H4 (cell line): Measurements from ENCODE around the gene JAZF1. TPM values are rescaled to one million over a fixed set of nuclear protein-coding genes. Genes with fewer than 3 reads are reported as not detected.

Experiments used
- DNase-seq: peaks from one replicate; pipeline ENCODE4 v3.0.0-alpha.2; 2015; ENCODE audit warnings: low spot score
- total RNA-seq: library from RNA; depleted of rRNA; stranded (reverse); fragments of >200 nt; shearing (Covaris generic); gene quantifications from 2 replicates; pipeline ENCODE4 v1.2.3, GENCODE V29; 2014

Gene JAZF1
- total RNA-seq, 1 experiment from 2014 or later: 20.6 TPM

DNA sequence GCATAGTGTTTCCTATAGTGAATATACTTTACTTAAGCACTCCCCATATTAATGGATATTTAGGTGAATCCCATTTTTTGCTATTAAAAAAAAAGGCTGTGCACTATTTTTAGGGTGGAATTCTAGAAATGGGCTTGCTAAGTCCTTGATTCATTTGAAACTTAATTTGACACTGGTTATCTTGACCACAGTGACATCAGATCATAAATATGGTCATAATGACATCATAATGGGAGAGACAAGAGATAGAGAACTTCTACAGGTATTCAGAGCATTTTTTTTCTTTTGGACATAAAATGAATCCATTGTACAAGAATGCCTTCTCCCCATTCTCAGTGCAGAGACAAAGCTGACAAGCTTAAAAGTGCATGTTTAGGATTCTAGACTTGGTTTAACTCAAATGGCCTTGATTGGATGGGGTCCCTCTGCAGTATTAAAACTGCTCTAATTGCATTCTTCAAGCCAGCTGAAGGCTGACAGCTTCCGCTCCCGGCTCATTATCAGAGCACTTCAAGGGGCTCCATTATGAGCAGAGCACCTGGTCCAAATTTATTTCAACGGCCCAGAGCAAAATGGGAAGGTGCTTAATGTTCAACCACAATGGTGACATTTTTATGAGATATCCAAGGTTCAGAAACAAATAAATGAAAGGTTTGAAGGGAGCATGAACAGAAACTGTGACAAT is 104.8 kb downstream of the JAZF1 start:
- no peak for DNase-seq

DNA sequence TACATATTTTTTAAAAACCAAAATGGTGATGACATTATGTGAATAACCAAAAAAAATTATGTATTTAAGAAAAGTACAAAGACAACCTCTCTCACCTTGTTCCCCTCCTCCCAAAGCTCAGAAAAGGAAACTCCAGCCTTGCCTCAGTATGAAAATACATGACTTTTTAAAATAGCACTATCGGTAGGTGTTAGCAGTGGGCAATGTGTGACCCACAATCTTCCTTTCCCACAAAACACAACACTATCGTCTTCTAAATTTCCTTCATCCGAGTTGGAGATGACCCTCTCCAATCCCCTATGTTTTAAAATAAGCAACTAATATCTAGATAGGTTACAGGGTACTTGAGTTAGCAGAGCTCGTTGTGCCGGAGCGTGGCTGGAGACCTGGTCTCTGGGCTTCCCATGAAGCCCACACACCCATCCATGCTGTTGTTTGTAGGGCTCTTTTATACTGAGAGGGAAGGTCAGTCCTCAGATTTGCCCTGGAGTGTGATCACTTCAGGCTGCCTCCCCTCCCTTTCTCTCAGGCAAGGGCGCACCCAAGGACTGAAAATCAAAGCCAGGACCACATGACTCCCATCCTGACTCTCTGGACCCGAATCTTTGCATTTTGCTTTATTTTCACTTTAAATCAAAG is 107.6 kb downstream of the JAZF1 start:
- DNase-seq: no peak

DNA sequence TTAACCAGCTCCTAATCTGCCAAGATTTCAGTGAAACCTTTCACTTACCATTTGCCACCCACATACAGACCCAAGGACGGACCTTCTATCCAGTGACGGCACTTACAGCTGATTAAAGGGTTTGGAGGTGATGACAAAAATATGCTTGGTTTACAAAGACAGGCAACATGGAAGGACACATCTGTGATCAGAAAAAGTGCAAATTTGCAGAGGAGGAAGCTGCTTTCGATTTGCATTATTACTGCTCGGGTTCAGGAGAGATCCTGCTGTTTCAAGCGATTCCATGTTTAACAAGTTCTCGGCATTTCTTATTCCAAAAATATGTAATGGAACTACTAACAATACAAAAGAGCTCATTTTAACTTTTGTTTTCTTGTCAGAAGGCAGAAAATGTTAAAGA is 109.0 kb downstream of the JAZF1 start:
- no peak for DNase-seq

DNA sequence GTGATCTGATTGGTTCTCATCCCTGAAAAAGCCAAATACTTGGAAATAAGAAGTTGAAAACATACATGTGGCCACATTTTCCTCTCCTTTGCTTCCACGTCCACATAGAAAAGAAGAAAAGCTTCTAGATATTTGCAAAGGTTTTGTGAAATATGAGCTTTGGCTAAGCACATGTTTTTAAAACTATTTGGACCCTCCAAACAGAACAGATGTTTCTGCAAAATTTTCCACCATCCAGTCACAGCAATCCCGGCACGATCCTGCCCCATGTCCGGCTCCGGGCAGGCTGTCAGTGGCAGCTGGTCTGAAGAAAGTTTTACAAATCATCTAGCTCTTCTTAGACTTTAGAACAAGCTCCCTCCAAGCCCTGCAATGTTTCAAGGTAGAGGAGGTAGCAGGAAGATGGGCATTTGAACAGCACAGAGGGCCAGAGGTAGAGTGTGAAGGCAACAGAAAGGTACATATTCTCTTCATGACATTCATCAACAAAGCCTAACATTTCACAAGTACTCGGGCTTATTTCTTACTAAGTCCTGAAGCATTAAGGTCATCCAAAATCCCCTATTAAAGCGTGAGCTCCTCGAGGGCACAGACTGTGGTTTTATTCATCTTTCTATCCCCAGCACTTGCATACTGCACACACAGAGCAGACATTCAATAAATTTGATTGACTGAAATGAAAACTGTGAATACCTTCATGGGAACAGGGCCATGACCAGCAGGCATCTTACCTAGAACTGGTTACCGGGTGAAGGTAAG is 110.1 kb downstream of the JAZF1 start:
- no peak for DNase-seq

DNA sequence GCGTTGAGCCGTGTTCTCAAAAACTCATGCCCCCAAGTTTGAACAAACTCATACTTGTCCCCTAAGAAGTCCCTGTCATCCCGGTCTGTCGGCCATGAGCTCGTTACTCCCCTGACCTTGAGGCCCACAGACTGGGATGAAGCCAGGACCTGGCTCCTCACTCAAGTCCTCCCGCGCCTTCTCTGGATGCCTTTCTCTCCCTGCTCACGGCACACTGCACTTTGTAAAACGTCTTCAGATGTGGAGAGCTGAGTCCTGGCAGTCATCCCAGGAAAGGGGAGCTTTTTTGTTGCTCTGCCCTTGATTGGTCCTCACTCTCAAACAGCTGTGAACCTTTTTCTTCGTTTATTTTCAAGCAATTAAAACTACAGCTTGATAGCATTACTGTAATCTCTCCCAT is 110.8 kb downstream of the JAZF1 start:
- DNase-seq: no peak

DNA sequence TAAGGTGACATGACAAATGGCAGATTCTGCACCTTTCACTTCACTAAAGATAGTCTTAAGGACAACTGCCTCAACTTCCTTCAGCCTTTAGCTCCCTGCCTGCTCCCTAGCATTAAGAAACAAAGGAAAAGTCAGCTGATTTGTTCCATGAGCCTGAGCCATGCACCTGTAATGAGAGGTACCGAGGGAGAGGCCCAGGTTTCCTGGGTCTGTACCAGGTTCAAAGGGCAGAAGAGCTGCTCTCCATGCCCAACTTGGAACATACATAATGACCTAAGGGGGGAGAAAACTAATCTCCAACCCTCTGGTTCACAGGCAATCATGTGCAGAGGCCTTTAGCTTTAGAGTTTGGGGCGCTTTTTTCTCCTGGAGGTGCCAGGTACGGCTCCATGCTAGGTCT is 111.2 kb downstream of the JAZF1 start:
- no peak for DNase-seq

DNA sequence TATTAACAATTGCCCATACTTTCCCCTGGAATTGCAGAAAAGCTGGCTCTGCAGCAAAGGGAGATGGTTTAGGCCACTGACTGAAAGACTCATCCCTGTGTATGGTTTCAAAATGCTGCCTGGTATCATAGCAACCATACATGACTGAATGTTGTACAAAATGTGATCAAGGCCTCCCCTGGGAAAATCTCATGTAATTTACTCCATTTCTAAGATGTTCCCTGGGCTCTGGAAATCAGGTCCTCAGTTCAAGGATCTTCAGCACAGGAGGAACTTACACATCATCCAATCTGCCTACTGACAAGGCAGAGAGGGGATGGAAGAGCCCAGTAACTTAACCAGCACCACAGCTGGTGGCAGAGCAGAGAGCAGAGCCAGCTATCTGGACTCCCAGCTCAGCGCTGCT is 111.8 kb downstream of the JAZF1 start:
- DNase-seq: no peak

DNA sequence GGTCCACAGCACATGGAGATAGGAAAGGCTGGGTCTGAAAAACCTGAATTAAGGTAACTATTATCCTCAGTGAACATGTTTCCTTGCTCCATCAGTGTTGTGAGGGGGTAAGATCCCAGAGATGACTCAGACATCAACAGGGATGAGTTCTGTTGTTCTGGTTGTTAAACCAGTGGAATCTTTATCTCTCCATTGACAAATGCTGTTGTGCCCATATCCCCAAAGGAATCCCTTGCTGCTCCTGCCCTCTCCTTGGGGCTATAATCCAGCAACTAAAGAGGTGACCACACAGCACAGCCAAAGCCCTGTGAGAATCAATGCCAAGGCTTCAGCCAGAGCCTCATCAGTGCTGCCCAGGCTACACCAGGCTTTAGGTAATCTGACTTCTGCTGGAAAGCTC is 113.4 kb downstream of the JAZF1 start:
- no peak for DNase-seq

DNA sequence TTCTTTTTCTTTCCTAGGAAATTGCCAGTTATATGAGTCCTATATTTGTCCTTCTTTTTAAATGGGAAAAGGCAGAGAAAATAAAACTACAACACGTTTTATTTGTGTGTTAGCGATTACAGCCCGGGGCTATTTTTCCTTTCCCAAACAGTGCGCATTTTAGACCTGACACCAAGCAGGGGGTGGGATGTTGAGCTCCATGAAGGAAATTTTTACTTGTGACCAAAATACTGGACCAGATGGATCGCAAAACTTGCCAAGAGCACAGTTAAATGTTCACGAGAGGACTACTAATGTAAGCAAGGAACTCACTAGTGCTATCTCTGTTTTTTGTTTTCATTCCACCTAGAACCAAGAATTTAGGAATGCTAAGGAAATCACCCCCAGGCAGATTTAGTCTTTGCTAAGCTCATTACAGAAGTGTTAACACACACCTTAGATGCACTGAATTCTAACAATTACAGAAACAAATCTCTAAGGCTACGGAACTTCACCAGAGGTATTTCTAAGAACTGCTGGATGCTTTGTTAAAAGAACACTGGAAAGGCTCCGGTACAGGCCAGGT is 114.8 kb downstream of the JAZF1 start:
- DNase-seq: no peak

DNA sequence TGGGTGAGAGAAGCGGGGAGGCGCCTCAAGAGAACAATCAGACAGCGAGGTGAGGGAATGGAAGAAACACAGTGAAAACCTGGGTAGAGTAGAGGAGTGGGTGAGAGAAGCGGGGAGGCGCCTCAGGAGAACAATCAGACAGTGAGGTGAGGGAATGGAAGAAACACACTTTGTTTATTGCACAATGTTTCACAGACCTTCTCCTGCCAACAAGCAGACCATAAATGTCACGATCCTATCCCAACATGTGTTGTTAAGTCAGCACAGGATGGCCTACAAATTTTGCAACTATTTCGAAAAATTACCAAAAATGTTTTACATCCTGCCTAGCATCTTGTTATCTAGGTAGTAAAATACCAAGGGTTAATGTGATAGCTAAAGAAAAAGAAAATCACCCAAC is 115.3 kb downstream of the JAZF1 start:
- DNase-seq: peak; percentile 43

DNA sequence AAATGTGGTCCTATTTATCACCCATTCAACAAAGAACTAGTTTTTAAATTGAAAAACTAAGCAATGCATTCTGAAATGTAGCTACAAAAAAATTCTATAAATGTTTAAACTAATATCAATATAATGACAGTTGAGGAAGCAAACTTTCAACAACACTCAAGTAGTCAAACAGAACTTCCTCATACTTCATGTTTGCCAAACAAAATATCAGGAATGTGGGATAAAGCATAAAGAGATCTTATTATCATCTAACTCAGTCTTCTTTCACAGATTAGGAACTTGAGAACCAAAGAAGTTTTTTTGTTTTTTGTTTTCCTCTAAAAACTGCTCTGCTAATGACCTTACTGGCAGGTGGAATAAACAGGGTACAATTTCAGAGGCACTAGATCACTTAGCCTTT is 116.2 kb downstream of the JAZF1 start:
- DNase-seq: no peak

DNA sequence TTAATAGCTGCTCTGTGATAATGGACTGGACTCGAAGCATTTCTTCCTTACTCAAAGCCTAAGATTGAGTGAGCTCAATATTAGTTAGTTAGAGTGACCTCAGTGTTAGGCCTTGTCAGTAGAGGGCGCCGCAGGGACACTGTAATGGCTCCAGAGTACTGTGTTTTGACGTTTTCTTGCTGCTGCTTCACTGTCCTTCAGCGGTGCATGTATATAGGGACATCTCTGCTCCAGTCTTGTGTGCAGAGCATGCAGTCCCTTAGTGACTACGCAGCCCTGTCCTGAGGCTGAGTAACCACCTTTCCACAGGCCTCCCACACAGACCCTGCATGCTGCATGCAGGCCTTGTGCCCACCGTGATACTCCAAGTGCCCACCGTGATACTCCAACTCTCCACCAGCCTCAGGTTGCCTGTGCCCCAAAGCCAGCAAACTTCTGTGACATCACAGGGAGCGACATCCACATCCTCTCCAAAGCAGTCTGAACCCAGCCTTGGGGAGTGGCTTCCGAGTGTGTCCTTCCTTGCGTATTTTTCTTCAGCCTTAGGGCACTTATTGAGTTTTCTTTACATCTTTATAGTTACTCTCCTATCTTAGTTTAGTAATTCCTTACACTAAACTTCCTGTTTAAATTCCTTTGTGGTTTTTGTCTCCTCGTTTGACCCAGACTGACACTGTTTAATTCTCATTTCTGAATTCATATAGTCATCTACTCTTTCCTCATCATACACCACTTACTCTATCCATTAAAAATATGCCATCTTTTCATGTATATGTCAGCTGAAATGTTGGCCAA is 118.2 kb downstream of the JAZF1 start:
- peak; percentile 88 for DNase-seq

DNA sequence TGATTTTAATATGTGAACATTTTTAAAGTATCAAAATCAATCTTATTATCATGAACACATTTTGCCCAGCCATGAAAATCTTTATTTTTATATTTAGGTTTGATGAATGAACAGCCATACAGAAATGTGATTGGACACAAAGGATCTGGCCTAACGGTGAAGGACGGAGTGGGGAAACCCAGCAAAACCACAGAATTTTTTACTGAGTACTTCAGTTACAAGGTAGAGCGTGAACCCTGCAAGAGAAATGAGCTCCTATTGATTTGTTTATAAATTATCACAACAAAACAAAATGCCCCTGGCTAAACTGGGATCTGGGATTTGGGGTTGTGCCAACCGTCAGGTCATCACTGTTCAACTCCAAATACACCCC is 118.8 kb downstream of the JAZF1 start:
- no peak for DNase-seq

DNA sequence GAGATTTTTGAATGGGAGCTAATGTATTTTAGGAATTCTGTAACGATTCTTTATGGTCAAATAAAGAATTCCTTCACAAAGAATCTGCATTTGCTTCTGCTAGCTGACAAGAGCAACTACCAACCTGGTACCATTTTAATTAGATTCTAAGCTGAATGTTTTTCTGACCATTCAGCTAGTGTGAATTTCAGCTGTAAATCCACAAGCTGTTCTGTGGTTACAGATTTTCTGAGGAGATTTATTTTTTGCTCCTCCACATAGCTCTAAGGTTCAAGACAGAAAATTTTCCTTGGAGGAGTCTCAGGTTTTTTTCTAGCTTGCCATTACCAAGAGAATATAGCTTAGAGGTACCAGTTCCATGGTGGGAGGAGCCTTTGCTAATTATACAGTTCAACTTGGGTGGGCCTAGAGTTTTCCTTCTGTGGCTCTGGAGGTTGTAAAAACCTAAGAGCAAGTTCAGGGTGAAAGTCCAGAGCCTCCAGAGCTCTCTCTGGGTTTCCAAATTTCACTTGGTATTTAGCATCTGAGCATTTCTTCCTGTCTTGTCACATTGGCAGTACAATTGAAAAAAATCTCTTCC is 120.1 kb downstream of the JAZF1 start:
- DNase-seq: no peak

DNA sequence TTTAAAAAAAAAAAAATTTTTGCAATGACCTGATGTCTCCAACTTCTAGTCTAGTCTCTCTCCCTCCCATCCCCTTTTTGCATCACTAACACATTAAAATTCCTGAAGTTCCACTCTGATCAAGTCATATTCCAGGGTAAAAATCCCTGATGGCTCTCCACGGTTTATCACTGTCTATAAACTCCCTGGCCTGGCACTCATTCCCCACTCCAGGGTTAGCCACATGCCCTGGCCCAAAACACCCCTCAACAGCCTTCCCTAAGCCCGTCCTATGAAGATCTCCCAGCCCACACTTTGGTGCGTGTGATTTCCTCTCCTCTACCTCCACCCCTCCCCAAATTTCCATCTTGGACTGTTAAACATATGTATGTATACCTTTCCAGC is 125.4 kb downstream of the JAZF1 start:
- no peak for DNase-seq

DNA sequence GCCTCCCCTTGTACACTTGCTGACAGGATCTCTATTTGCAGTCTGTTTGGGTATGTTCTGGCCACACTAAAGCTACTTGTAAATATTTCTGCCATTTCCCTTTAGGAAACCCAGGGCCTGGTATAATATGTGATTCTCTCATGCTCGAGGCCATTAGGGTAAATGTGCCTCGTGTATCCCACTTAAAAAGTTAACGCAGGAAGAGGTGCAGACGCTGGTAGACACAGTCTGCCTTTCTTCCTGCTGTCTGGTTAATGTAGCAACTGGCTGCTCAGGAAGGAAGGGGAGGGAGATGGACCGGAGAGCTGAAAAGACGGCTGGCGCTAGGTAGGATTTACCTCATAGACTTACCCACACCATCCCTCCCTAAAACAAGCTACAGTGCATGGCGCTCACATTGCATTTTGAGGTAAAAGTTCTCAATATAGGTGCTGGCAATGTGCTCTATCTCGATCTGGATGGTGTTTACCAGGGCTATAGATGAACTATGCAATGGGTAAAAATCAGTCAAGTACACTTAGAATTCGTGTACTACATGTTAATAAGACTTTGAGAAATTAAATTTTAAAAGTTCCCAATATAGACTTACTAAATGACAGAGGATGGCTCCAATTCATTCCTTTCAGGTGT is 125.9 kb downstream of the JAZF1 start:
- no peak for DNase-seq

DNA sequence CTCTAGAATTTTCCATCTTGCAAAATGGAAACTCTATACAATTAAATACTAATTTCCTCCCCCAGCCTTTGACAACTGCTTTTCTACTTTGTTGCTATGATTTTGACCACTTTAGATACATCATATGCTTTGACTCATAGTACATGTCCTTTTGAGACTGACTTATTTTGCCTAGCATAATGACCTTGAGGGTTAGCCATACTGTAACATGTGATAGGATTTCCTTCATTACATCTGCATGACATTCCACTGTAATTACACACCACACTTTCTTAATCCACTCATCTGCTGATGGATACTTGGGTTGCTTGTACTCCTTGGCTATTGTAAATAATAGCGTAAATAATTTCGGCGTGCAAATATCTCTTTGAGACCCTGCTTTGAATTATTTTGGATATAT is 127.7 kb downstream of the JAZF1 start:
- DNase-seq: no peak

DNA sequence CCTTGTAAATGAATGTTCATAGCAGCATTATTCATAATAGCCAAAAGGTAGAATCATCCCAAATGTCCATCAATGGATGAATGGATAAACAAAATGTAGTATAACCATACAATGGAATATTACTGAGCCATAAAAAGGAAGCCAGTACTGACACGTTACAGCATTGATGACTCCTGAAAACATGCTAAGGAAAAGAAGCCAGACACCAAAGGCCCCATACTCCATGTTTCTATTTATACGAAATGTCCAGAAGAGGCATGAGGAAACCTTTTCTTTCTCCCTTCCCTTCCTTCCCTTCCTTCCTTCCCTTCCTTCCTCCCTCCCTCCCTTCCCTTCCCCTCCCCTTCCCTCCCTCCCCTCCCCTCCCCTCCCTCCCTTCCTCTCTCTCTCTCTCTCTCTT is 131.9 kb downstream of the JAZF1 start:
- DNase-seq: no peak

DNA sequence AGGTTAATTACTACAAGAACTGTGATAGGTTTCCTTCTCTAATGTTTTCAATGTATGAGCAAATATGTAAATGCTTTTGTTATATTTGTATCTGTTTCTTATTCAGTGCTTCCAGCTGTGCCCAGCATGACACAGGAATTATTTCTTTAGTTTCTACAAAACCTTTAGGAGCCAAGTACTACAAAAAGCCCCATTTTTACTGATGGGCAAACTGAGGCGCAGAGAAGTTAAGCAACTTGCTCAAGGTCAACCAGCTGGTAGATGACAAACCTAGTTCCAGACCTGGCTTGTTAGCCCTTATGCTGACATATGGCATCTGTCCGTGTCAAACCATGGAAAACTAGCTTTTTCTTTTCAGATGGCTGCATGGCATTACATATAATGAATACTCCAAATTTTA is 134.6 kb downstream of the JAZF1 start:
- DNase-seq: no peak

DNA sequence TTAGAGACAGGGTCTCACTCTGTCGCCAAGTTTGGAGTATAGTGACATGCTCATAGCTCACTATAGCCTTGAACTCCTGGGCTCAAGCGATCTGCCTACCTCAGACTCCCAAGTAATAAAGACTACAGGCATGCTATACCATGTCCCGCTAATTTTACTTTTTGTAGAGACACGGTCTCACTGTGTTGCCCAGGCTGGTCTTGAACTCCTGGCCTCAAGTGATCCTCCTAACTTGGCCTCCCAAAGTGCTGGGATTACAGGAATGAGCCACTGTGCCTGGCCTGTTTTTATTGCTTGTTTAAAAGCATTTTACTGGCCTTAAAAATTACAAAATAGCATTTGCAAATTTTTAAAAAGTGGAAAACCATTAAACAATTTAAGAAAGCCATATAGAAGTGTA is 135.0 kb downstream of the JAZF1 start:
- no peak for DNase-seq

DNA sequence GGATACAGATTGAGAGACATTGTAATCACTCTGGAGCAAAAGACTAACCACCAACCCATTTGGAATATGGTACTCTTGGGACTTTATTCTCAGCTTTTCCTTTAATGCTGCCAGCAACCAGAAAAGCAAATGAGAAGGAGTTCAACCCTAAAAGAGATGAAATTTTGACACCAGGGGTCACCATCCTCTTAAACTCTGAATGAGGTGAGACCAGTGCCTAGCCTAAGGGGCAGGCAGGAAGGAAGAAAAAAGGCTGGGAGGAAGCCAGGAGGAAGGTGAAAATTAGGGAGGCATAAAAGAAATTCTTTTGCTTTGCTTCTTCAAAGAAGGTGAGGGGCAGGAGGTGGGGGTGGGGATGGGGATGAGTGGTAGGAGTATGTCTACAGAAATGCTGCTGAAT is 135.8 kb downstream of the JAZF1 start:
- no peak for DNase-seq
